Urinary bladder (tissue), 4 donors: Measurements from ENCODE around the gene RHBG. TPM values are rescaled to one million over a fixed set of nuclear protein-coding genes. Genes with fewer than 3 reads are reported as not detected.
A peak's percentile ranks its signal among the peaks of the same experiment; 100 is the strongest.

Experiments
- DNase-seq: peaks from one replicate; pipeline ENCODE4 v3.0.0-alpha.2; 2015; ENCODE audit errors: extremely low spot score
- H3K27ac ChIP-seq: one replicate; pipeline ENCODE4 v1.5.1; 2013; ENCODE audit warnings: low read depth, mild to moderate bottlenecking, moderate library complexity
- H3K36me3 ChIP-seq: one replicate; pipeline ENCODE4 v1.6.1; 2013; ENCODE audit warnings: mild to moderate bottlenecking, moderate library complexity; ENCODE audit not compliant: insufficient read depth
- H3K4me1 ChIP-seq: one replicate; pipeline ENCODE4 v1.6.1; 2013; ENCODE audit warnings: mild to moderate bottlenecking, moderate library complexity; ENCODE audit not compliant: insufficient read depth
- H3K4me3 ChIP-seq: one replicate; pipeline ENCODE4 v1.5.1; 2013; ENCODE audit warnings: low read depth, low read length
- WGBS: extraction: QIAGEN DNeasy Blood & Tissue Kit; methylation state at CpG from one replicate; pipeline ENCODE4 v1.1.7; 2013; 5-methylcytosine and 5-hydroxymethylcytosine counted together
- polyA plus RNA-seq: library from polyadenylated mRNA; stranded (reverse); fragments of 200-250 nt; gene quantifications from one replicate; pipeline ENCODE4 v1.2.3, GENCODE V29; 2013
- total RNA-seq: library from RNA; depleted of rRNA; stranded (reverse); fragments of >200 nt; gene quantifications from one replicate; pipeline ENCODE4 v1.2.3, GENCODE V29; 2014
- donor health status: healthy with polysubstance abuse.
- donor health status: healthy.

The RHBG gene
- total and polyA plus RNA-seq, 2 donors = 0.86 TPM; not detected in 1

GRCh38 chr1:156385534-156386031, 16.6 kb downstream of the RHBG start:
- WGBS = 12% methylated on average over 9 of the region's 9 CpGs
- peak; percentile 26 for DNase-seq
- Histone ChIP-seq H3K4me1 (no peaks in the 10 kb centered on the region), H3K36me3 (no peaks in the 10 kb centered on the region), H3K4me3 (no peak overlapping the region), H3K27ac (no peak overlapping the region)

- Histone ChIP-seq H3K27ac (no peak overlapping the region), H3K4me3 (no peak overlapping the region), H3K4me1 (no peaks in the 10 kb centered on the region), H3K36me3 (no peaks in the 10 kb centered on the region)
- no peak for DNase-seq
- WGBS = 82% methylated on average over 6 of the region's 6 CpGs
These were observed 17.3 kb downstream of the RHBG start for GRCh38 chr1:156386134-156386901.

- Histone ChIP-seq H3K36me3 (no peaks in the 10 kb centered on the region), H3K4me1 (no peaks in the 10 kb centered on the region), H3K4me3 (no peak overlapping the region), H3K27ac (no peak overlapping the region)
- WGBS = 91% methylated on average over 8 of the region's 8 CpGs
- DNase-seq = no peak
These were observed 18.2 kb downstream of the RHBG start for GRCh38 chr1:156386949-156387869.

- Histone ChIP-seq H3K36me3 (no peaks in the 10 kb centered on the region), H3K4me1 (no peaks in the 10 kb centered on the region), H3K27ac (no peak overlapping the region), H3K4me3 (no peak overlapping the region)
- WGBS = 52% methylated on average over 15 of the region's 15 CpGs
- no peak for DNase-seq
These were observed 18.8 kb downstream of the RHBG start for GRCh38 chr1:156387870-156388173.

GRCh38 chr1:156388174-156389137, 19.4 kb downstream of the RHBG start:
- DNase-seq = no peak
- no peaks in the 10 kb centered on the region for H3K4me1 ChIP-seq
- peak overlapping the region; percentile 18 for H3K4me3 ChIP-seq
- no peak overlapping the region for H3K27ac ChIP-seq
- H3K36me3 ChIP-seq = no peaks in the 10 kb centered on the region
- 11% methylated on average over 73 of the region's 73 CpGs for WGBS

- H3K4me3 ChIP-seq = no peak overlapping the region
- no peaks in the 10 kb centered on the region for H3K36me3 ChIP-seq
- no peak overlapping the region for H3K27ac ChIP-seq
- DNase-seq = no peak
- H3K4me1 ChIP-seq = no peaks in the 10 kb centered on the region
- 95% methylated on average over 8 of the region's 8 CpGs for WGBS
These were observed 20.3 kb downstream of the RHBG start for GRCh38 chr1:156389311-156389710.

- WGBS = 52% methylated on average over 20 of the region's 20 CpGs
- no peak overlapping the region for H3K27ac ChIP-seq
- no peak overlapping the region for H3K4me3 ChIP-seq
- H3K4me1 ChIP-seq = no peaks in the 10 kb centered on the region
- no peaks in the 10 kb centered on the region for H3K36me3 ChIP-seq
- DNase-seq = no peak
These were observed 21.7 kb downstream of the RHBG start for GRCh38 chr1:156390469-156391365.

GRCh38 chr1:156391366-156391677, 22.3 kb downstream of the RHBG start:
- no peak for DNase-seq
- Histone ChIP-seq H3K4me3 (no peak overlapping the region), H3K36me3 (no peaks in the 10 kb centered on the region), H3K4me1 (no peaks in the 10 kb centered on the region), H3K27ac (no peak overlapping the region)
- WGBS = 75% methylated on average over 11 of the region's 11 CpGs

GRCh38 chr1:156391701-156392100, 22.7 kb downstream of the RHBG start:
- no peak overlapping the region for H3K4me3 ChIP-seq
- no peaks in the 10 kb centered on the region for H3K4me1 ChIP-seq
- 62% methylated on average over 8 of the region's 8 CpGs for WGBS
- H3K36me3 ChIP-seq = no peaks in the 10 kb centered on the region
- DNase-seq = no peak
- H3K27ac ChIP-seq = no peak overlapping the region

- Histone ChIP-seq H3K4me1 (no peaks in the 10 kb centered on the region), H3K36me3 (no peaks in the 10 kb centered on the region), H3K27ac (no peak overlapping the region), H3K4me3 (no peak overlapping the region)
- 64% methylated on average over 13 of the region's 13 CpGs for WGBS
- DNase-seq = no peak
These were observed 23.4 kb downstream of the RHBG start for GRCh38 chr1:156392452-156392853.

- no peak overlapping the region for H3K27ac ChIP-seq
- DNase-seq = no peak
- no peak overlapping the region for H3K4me3 ChIP-seq
- no peaks in the 10 kb centered on the region for H3K36me3 ChIP-seq
- H3K4me1 ChIP-seq = no peaks in the 10 kb centered on the region
These were observed 24.1 kb downstream of the RHBG start for GRCh38 chr1:156393095-156393494.

- no peak overlapping the region for H3K4me3 ChIP-seq
- H3K36me3 ChIP-seq = no peaks in the 10 kb centered on the region
- DNase-seq = no peak
- no peak overlapping the region for H3K27ac ChIP-seq
- H3K4me1 ChIP-seq = no peaks in the 10 kb centered on the region
- WGBS = 86% methylated on average over 9 of the region's 9 CpGs
These were observed 25.1 kb downstream of the RHBG start for GRCh38 chr1:156394082-156394481.
